B cell (primary cell): ENCODE data around the gene ESRP2. TPM values are rescaled to one million over a fixed set of nuclear protein-coding genes. Genes with fewer than 3 reads are reported as not detected.

ENCODE experiments used
- ATAC-seq: fragments of 200-7000 bp; cut with Tn5 transposase; one replicate; pipeline ENCODE4 v1.10.0; 2021; ENCODE audit warnings: low read depth, mild to moderate bottlenecking, moderate number of reproducible peaks, moderate library complexity
- CTCF ChIA-PET: fragments of 350-600 bp; sonication (Branson Sonifier 250); formaldehyde crosslinking; loops from one replicate; lab custom pipeline; 2021; ENCODE audit warnings: antibody characterized with exemption, inconsistent platforms; lab: Charles Lee
- POLR2A ChIA-PET: fragments of 350-600 bp; sonication (Branson Sonifier 250); formaldehyde crosslinking; loops from one replicate; lab custom pipeline; 2021; ENCODE audit warnings: antibody characterized with exemption; lab: Charles Lee
- DNase-seq: peaks from one replicate; pipeline ENCODE4 v3.0.0; 2013
- H2AFZ ChIP-seq: 2 replicates; pipeline ENCODE4 v1.6.1; 2012; ENCODE audit warnings: mild to moderate bottlenecking, low read depth, low read length; ENCODE audit not compliant: insufficient read depth, poor library complexity, severe bottlenecking
- H3K27ac ChIP-seq, 2 donors: 1 replicate in 1 of 2; 2 replicates in 1 of 2; pipeline ENCODE4 v1.5.1; 2012 to 2013; ENCODE audit warnings: low read length in 2 of 2, mild to moderate bottlenecking in 2 of 2, moderate library complexity in 1 of 2
- H3K27me3 ChIP-seq, 4 experiments: fragments of 200-600 bp in 1 of 4; sonication (generic) in 1 of 4; replicated peaks in 1 of 4; 1 replicate in 2 of 4; 2 replicates in 2 of 4; pipeline versions ENCODE4 v1.6.1 to v1.7.0; 2013 to 2016; ENCODE audit warnings: low read length in 3 of 4, mild to moderate bottlenecking in 2 of 4, mixed read lengths in 1 of 4, moderate library complexity in 1 of 4; ENCODE audit not compliant: insufficient read depth in 4 of 4, control insufficient read depth in 3 of 4; ENCODE audit errors: control extremely low read depth in 1 of 4
- H3K36me3 ChIP-seq, 2 experiments: replicated peaks in 1 of 2; 1 replicate in 1 of 2; 2 replicates in 1 of 2; pipeline versions ENCODE4 v1.6.1 to v1.7.1; 2013; ENCODE audit warnings: low read length in 1 of 2; ENCODE audit not compliant: insufficient read depth in 2 of 2, control insufficient read depth in 1 of 2; ENCODE audit errors: control extremely low read depth in 1 of 2, extremely low read depth in 1 of 2
- H3K4me1 ChIP-seq, 2 donors: fragments of 200-600 bp in 1 of 2; sonication (generic) in 1 of 2; 1 replicate in 1 of 2; 2 replicates in 1 of 2; pipeline versions ENCODE4 v1.5.1 to v1.6.1; 2013 to 2017; ENCODE audit warnings: low read length in 2 of 2; ENCODE audit not compliant: control insufficient read depth in 2 of 2, insufficient read depth in 2 of 2
- H3K4me2 ChIP-seq: replicated peaks from 2 replicates; pipeline ENCODE3; 2012; ENCODE audit warnings: mild to moderate bottlenecking, low read depth, low read length; ENCODE audit not compliant: poor library complexity, severe bottlenecking
- H3K4me3 ChIP-seq, 5 experiments: fragments of 200-600 bp in 1 of 5; sonication (generic) in 1 of 5; 1 replicate in 3 of 5; 2 replicates in 2 of 5; pipeline versions ENCODE4 v1.5.1 to v1.7.0; 2011 to 2016; ENCODE audit warnings: low read length in 4 of 5, mild to moderate bottlenecking in 4 of 5, low read depth in 2 of 5, control low read depth in 1 of 5, moderate library complexity in 1 of 5; ENCODE audit not compliant: insufficient read depth in 1 of 5; ENCODE audit errors: control extremely low read depth in 1 of 5, extremely low read depth in 1 of 5
- H3K79me2 ChIP-seq: fragments of 200-600 bp; sonication (generic); one replicate; pipeline ENCODE4 v1.6.0; 2016; ENCODE audit warnings: low read length; ENCODE audit not compliant: control insufficient read depth, insufficient read depth
- H3K9ac ChIP-seq: fragments of 200-600 bp; sonication (generic); 2 replicates; pipeline ENCODE4 v1.6.1; 2017; ENCODE audit warnings: mild to moderate bottlenecking, low read length, moderate library complexity
- H3K9me3 ChIP-seq, 3 donors: one replicate each; pipeline versions ENCODE4 v1.6.1 to v1.7.1; 2013; ENCODE audit warnings: low read length in 2 of 3; ENCODE audit not compliant: control insufficient read depth in 2 of 3, insufficient read depth in 1 of 3; ENCODE audit errors: control extremely low read depth in 1 of 3
- H4K20me1 ChIP-seq: 2 replicates; pipeline ENCODE4 v1.6.0; 2012; ENCODE audit warnings: mild to moderate bottlenecking, low read length; ENCODE audit not compliant: insufficient read depth, control insufficient read depth, poor library complexity, severe bottlenecking
- H3K27ac Mint-ChIP-seq: one replicate; pipeline ENCODE4 v1.8.0; 2021; ENCODE audit warnings: mixed read lengths
- H3K27me3 Mint-ChIP-seq: one replicate; pipeline ENCODE4 v1.8.0; 2021; ENCODE audit warnings: mixed read lengths
- H3K4me1 Mint-ChIP-seq: one replicate; pipeline ENCODE4 v1.8.0; 2021; ENCODE audit warnings: mixed read lengths
- H3K4me3 Mint-ChIP-seq: one replicate; pipeline ENCODE4 v1.8.0; 2021; ENCODE audit warnings: mixed read lengths
- H3K9me3 Mint-ChIP-seq: one replicate; pipeline ENCODE4 v1.8.0; 2022; ENCODE audit warnings: mixed read lengths; ENCODE audit not compliant: insufficient read depth
- EZH2 ChIP-seq: IDR thresholded peaks from 2 replicates; pipeline ENCODE4 v1.6.1; 2012; ENCODE audit warnings: borderline replicate concordance, low read depth, mild to moderate bottlenecking, moderate library complexity, low read length; ENCODE audit not compliant: insufficient read depth, poor library complexity, severe bottlenecking
- WGBS: methylation state at CpG from one replicate; pipeline ENCODE4 v1.1.5; 2013; ENCODE audit warnings: missing lambda C conversion rate; ENCODE audit not compliant: insufficient coverage; 5-methylcytosine and 5-hydroxymethylcytosine counted together
- intact Hi-C: fragments of 100-400 bp; cut with micrococcal nuclease; formaldehyde crosslinking; loops from one replicate; pipeline ENCODE4 v1.10.0; 2022
- polyA plus RNA-seq: library from polyadenylated mRNA; depleted of rRNA; stranded (reverse); fragments of >200 nt; gene quantifications from 2 replicates; pipeline ENCODE4 v1.2.3, GENCODE V29; 2012
- total RNA-seq, 2 donors: library from RNA; stranded (reverse); fragments of 120-200 nt in 1 of 2; gene quantifications; 1 replicate in 1 of 2; 2 replicates in 1 of 2; pipeline versions ENCODE4 v1.2.3 to v1.2.4, GENCODE V29; 2013 to 2022
- TF ChIP-seq, protein P1 (sequence below): fragments of 200-600 bp; IDR thresholded peaks from one replicate; pipeline ENCODE4 v1.8.0; 2022; ENCODE audit warnings: antibody characterized with exemption, mild to moderate bottlenecking

Gene ESRP2
- total and polyA plus RNA-seq, 2 donors (not counting 1 experiment from before 2014, with no cell fraction given), result 0.09 TPM; not detected in 1

DNA sequence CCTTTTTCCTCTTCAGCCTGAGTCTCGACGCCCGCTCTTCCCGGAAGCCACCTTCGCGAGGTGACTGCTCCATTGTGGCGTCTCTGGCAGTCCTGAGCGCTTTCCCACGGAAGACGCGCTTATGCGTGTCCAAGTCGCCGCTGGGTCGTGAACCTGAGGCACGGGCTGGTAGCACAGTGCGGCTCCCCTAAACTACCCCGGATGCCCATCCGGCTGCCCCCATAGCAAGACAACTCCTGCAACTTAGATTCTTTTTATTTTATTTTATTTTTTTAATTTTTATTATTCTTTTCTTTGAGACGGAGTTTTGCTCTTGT, 2.1 kb upstream of the ESRP2 start:
- Histone ChIP-seq H3K9ac (peak overlapping the region; percentile 70), H3K4me2 (peak overlapping the region; percentile 92), H3K36me3 (no peaks in the 10 kb centered on the region), H2AFZ (peak overlapping the region; percentile 84), H3K4me1 (peaks cover 22 to 42% of the 10 kb centered on the region in 2 donors), H3K27ac (no peak overlapping the region), H3K27me3 (no peaks in the 10 kb centered on the region), H3K79me2 (no peaks in the 10 kb centered on the region), H3K4me3 (peak overlapping the region; percentile 58 to 76 (median 68)), H3K9me3 (peaks cover 0 to 3% (median 0%) of the 10 kb centered on the region in 3 donors), H4K20me1 (no peaks in the 10 kb centered on the region)
- Mint-ChIP-seq H3K27me3 (no peaks in the 10 kb centered on the region), H3K4me1 (peaks cover 37% of the 10 kb centered on the region), H3K4me3 (peak overlapping the region; percentile 98), H3K9me3 (no peaks in the 10 kb centered on the region), H3K27ac (peak overlapping the region; percentile 83)
- 4% methylated on average over 16 of the region's 20 CpGs for WGBS
- TF ChIP-seq, protein P1, sequence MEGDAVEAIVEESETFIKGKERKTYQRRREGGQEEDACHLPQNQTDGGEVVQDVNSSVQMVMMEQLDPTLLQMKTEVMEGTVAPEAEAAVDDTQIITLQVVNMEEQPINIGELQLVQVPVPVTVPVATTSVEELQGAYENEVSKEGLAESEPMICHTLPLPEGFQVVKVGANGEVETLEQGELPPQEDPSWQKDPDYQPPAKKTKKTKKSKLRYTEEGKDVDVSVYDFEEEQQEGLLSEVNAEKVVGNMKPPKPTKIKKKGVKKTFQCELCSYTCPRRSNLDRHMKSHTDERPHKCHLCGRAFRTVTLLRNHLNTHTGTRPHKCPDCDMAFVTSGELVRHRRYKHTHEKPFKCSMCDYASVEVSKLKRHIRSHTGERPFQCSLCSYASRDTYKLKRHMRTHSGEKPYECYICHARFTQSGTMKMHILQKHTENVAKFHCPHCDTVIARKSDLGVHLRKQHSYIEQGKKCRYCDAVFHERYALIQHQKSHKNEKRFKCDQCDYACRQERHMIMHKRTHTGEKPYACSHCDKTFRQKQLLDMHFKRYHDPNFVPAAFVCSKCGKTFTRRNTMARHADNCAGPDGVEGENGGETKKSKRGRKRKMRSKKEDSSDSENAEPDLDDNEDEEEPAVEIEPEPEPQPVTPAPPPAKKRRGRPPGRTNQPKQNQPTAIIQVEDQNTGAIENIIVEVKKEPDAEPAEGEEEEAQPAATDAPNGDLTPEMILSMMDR, result no peak
- intact Hi-C loops, result loop anchor here (5.0 kb wide), 1 partner anchor 406 kb away; no protein-coding TSS in a partner anchor
- CTCF ChIA-PET, result interaction anchor here (0.9 to 9.1 kb wide), 9 partner anchors 8 to 167 kb away, joined by 3 to 109 read pairs (median 7); partner anchors contain the start of gene SLC7A6
- ATAC-seq, result no peak
- POLR2A ChIA-PET, result no interaction called here
- no peak for DNase-seq

DNA sequence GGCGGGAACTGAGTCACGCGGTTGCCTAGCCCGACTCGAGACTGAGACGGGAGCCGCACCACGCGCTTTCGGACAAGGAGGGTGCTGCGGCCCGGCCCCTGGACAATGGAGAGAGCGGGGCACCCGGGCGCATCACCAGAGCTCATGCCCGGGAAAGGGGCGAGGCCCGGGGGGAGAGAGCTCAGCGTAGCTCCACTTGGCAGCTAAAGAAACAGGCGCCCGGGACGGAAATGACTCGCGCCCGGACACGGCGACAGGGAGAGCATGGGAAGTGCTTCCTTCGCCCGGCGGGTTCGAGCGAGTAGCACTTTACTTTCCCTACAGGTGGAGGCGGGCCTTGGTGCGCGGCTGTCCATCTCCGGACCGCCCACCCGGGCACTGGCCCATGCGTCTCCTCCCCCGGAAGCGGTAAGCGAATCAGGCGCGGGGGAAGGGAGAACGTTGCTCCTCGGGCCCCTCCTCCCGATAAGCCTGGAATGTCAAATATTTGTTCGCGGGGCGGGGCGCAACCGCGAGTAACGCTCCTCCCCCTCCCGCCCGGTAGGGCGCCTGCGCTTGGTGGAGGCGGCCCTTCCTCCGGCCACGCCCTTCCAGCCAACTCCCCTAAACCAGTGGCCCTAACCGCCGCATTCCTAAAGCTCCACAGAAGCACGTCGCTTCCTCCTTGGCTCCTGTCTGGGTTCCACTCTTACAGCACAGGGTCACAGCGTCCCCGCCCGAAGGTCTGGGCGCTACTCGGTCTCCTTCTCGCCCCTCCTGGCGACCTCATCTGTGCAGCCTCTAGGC, 1.5 kb upstream of the ESRP2 start:
- Histone ChIP-seq H3K9ac (peak overlapping the region; percentile 70), H3K4me2 (peak overlapping the region; percentile 92)

More for the DNA sequence above, 1.5 kb upstream of the ESRP2 start:
- Histone ChIP-seq H3K79me2 (no peaks in the 10 kb centered on the region), H4K20me1 (no peaks in the 10 kb centered on the region), H3K36me3 (no peaks in the 10 kb centered on the region), H3K9me3 (peaks cover 0 to 3% (median 0%) of the 10 kb centered on the region in 3 donors), H3K4me1 (peaks cover 22 to 42% of the 10 kb centered on the region in 2 donors), H3K27me3 (no peaks in the 10 kb centered on the region), H3K27ac (no peak overlapping the region), H3K4me3 (peak overlapping the region; percentile 58 to 76 (median 68)), H2AFZ (peak overlapping the region; percentile 84)
- intact Hi-C loops, result loop anchor here (1.0 to 5.0 kb wide), 6 partner anchors 8 to 431 kb away; partner anchors contain the start of genes PLA2G15, RANBP10, SLC7A6 and SMPD3
- Mint-ChIP-seq H3K4me1 (peaks cover 39% of the 10 kb centered on the region), H3K4me3 (peak overlapping the region; percentile 98), H3K9me3 (no peaks in the 10 kb centered on the region), H3K27ac (peak overlapping the region; percentile 83), H3K27me3 (no peaks in the 10 kb centered on the region)
- no peak for TF ChIP-seq EZH2
- TF ChIP-seq, protein P1, result no peak
- peak; percentile 88 for DNase-seq
- ChIA-PET POLR2A (no interaction called here), CTCF (interaction anchor here (0.7 to 3.4 kb wide), 11 partner anchors 9 to 197 kb away, joined by 3 to 24 read pairs (median 6); partner anchors contain the start of genes PLA2G15 and SLC7A6)
- peak; percentile 81 for ATAC-seq
- 1% methylated on average over 72 of the region's 72 CpGs for WGBS
